OCI-LY1 (cell line): ENCODE data around the gene CDK11A.
"Not testable (repeated sequence)": the region's sequence is repeated elsewhere in the genome, so short reads cannot be mapped to it uniquely, and the experiment has no call there.

ENCODE experiments used
- H2AFZ ChIP-seq: fragments of 200-600 bp; sonication (generic), shearing (Covaris generic); 2 replicates; pipeline ENCODE4 v1.6.0; 2014; ENCODE audit warnings: antibody characterized with exemption, mild to moderate bottlenecking, low read length
- H3F3A ChIP-seq: fragments of 200-600 bp; sonication (generic), shearing (Covaris generic); 2 replicates; pipeline ENCODE4 v1.6.0; 2014; ENCODE audit warnings: mild to moderate bottlenecking, antibody characterized with exemption, low read length, moderate library complexity; ENCODE audit not compliant: insufficient read depth
- H3K27ac ChIP-seq: fragments of 200-600 bp; sonication (generic); 2 replicates; pipeline ENCODE4 v1.5.1; 2014; ENCODE audit warnings: low read length, mixed run types, mild to moderate bottlenecking, low read depth; ENCODE audit not compliant: poor library complexity, severe bottlenecking
- H3K27me3 ChIP-seq: fragments of 200-600 bp; sonication (generic); 2 replicates; pipeline ENCODE4 v1.6.0; 2014; ENCODE audit warnings: antibody characterized with exemption, mild to moderate bottlenecking, low read length, moderate library complexity; ENCODE audit not compliant: insufficient read depth
- H3K36me3 ChIP-seq: fragments of 200-600 bp; sonication (generic); 2 replicates; pipeline ENCODE4 v1.6.1; 2014; ENCODE audit warnings: mild to moderate bottlenecking, antibody characterized with exemption, low read length, moderate library complexity, mixed read lengths; ENCODE audit not compliant: insufficient read depth
- H3K4me1 ChIP-seq: fragments of 200-600 bp; sonication (generic); 2 replicates; pipeline ENCODE4 v1.5.1; 2014; ENCODE audit warnings: mild to moderate bottlenecking, low read length, moderate library complexity; ENCODE audit not compliant: insufficient read depth, severe bottlenecking
- H3K4me2 ChIP-seq: fragments of 200-600 bp; sonication (generic), shearing (Covaris generic); 2 replicates; pipeline ENCODE4 v1.6.1; 2014; ENCODE audit warnings: low read length
- H3K4me3 ChIP-seq: fragments of 200-600 bp; sonication (generic); 2 replicates; pipeline ENCODE4 v1.5.1; 2014; ENCODE audit warnings: low read length, low read depth, mild to moderate bottlenecking, mixed read lengths; ENCODE audit not compliant: poor library complexity, severe bottlenecking
- H3K79me2 ChIP-seq: fragments of 200-600 bp; shearing (Covaris generic); 2 replicates; pipeline ENCODE4 v1.6.1; 2016; ENCODE audit warnings: mixed run types, low read length, mixed read lengths; ENCODE audit not compliant: insufficient read depth
- H3K9ac ChIP-seq: fragments of 200-600 bp; sonication (generic), shearing (Covaris generic); 2 replicates; pipeline ENCODE4 v1.6.1; 2014; ENCODE audit warnings: mild to moderate bottlenecking, low read length, mixed read lengths
- H3K9me2 ChIP-seq: fragments of 200-600 bp; sonication (generic), shearing (Covaris generic); 2 replicates; pipeline ENCODE4 v1.6.1; 2014; ENCODE audit warnings: low read depth, mild to moderate bottlenecking, low read length, mixed read lengths
- H3K9me3 ChIP-seq: fragments of 200-600 bp; shearing (Covaris generic); 2 replicates; pipeline ENCODE4 v1.6.1; 2014; ENCODE audit warnings: low read length, mixed read lengths
- H4K20me1 ChIP-seq: fragments of 200-600 bp; sonication (generic), shearing (Covaris generic); 2 replicates; pipeline ENCODE4 v1.6.0; 2016; ENCODE audit warnings: mild to moderate bottlenecking, low read length; ENCODE audit not compliant: insufficient read depth
- CTCF ChIP-seq: fragments of 200-600 bp; sonication (generic), shearing (Covaris generic); IDR thresholded peaks from 2 replicates; pipeline ENCODE4 v1.5.1; 2017; ENCODE audit warnings: mild to moderate bottlenecking, antibody characterized with exemption, low read length, moderate library complexity, mixed read lengths
- EZH2 ChIP-seq: fragments of 200-600 bp; sonication (generic), shearing (Covaris generic); IDR thresholded peaks from 2 replicates; pipeline ENCODE4 v1.8.0; 2017; ENCODE audit warnings: borderline replicate concordance, mixed run types, mild to moderate bottlenecking, antibody characterized with exemption, low read length, moderate library complexity, mixed read lengths

CDK11A gene

DNA sequence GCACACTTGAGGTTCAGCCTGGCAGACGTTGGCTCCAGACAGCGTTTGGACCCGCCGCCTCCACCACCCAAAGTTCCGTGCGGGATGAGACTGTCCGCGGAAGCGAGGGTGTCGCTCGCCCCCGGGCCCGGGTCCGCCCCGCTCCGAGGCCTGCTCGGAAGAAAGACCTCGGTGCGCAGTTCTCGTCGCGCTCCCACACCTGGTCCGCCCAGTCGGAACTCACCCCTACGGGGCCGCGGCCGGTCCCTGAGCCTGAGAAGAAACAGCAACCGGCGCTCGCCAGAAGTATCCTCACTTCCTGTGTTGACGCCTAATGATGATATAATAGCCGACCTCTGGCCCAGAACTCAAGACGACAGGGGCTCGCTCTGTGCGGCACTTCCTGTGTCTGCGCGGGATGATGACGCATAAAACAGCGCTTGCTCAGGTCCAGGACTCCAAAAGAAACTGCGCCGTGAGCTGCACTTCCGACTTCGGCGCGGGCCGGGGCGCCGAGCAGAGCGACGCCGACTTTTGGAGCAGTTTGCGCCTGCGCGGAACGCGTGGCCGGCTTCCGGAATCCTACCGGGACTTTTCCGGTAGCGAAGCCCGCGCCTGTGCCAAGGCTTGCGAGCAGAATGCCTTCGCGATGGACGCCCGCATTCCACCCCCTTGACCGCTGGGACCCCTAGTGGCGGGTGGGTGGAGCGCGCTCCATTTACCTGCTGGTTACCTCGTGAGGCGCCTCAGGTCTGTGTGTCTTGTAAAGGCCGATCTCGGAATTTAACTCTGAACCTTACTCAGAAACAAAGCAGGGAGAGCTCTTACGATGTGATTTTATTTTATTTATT is at the start of gene CDK11A:
TSS of gene CDK11A (minus strand) at position 323 of the 830 bp plus-strand sequence. CDS start 1,539 bp downstream, outside the sequence.
- not testable (repeated sequence) for H2AFZ ChIP-seq
- peak within 1 kb of the TSS; percentile 66 for H3K27ac ChIP-seq
- peak within 1 kb of the TSS; percentile 68 for H3K9ac ChIP-seq

DNA sequence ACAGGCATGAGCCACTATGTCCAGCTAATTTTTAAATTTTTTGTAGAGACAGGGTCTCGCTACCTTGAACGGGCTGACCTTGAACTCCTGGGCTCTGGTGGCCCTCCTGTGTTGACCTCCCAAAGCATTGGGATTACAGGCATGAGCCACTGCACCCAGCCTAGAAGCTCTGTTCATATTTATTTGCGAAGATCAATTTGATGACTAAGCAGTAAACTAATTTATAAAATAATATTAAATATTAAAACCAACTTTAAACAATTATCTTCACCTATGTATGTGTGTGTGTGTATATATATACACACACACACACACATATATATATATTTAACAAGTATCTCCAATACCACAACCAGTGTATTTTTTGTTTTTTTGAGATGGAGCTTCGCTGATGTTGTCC is 49.7 kb upstream of the CDK11A start:
- no peak for TF ChIP-seq EZH2
- no peak for TF ChIP-seq CTCF
- Histone ChIP-seq H3K9ac (no peak overlapping the region), H3K36me3 (peaks cover 71% of the 10 kb centered on the region), H3K4me2 (no peak overlapping the region), H4K20me1 (no peaks in the 10 kb centered on the region), H3K27ac (no peak overlapping the region), H2AFZ (no peak overlapping the region), H3K4me1 (peaks cover 25% of the 10 kb centered on the region), H3K9me3 (peaks cover 6% of the 10 kb centered on the region), H3F3A (no peaks in the 10 kb centered on the region), H3K9me2 (no peaks in the 10 kb centered on the region), H3K27me3 (no peaks in the 10 kb centered on the region), H3K4me3 (no peak overlapping the region), H3K79me2 (peaks cover 91% of the 10 kb centered on the region)

More for the DNA sequence above, at the start of gene CDK11A:
- not testable (repeated sequence) for H3K4me1 ChIP-seq, H3K9me2 ChIP-seq, H3F3A ChIP-seq, H3K9me3 ChIP-seq, H3K79me2 ChIP-seq, H4K20me1 ChIP-seq, H3K27me3 ChIP-seq
- Histone ChIP-seq H3K4me3 (peak within 1 kb of the TSS; percentile 76), H3K4me2 (peak within 1 kb of the TSS; percentile 50), H3K36me3 (peaks cover 17% of the 10 kb centered on the region)
- peak; percentile 31; the same call in 1 of the 2 replicates for TF ChIP-seq CTCF

GRCh38 chr1:1771096-1771495 is 46.9 kb upstream of the CDK11A start:
- Histone ChIP-seq H3K9me2 (no peaks in the 10 kb centered on the region), H3K27ac (no peak overlapping the region), H3K9ac (no peak overlapping the region), H3K4me2 (no peak overlapping the region), H3K4me1 (peaks cover 12% of the 10 kb centered on the region), H3K9me3 (peaks cover 6% of the 10 kb centered on the region), H2AFZ (no peak overlapping the region), H3K4me3 (no peak overlapping the region), H3K27me3 (no peaks in the 10 kb centered on the region), H3K79me2 (peaks cover 99% of the 10 kb centered on the region), H4K20me1 (0 out of 2 replicates have a peak, but pooled peaks cover 3% of the 10 kb centered on the region), H3K36me3 (peaks cover 92% of the 10 kb centered on the region), H3F3A (no peaks in the 10 kb centered on the region)
- TF ChIP-seq EZH2: no peak
- TF ChIP-seq CTCF: no peak
